Panc1 (cell line): ENCODE measurements around the gene EFEMP1.

ENCODE experiments used
- POLR2AphosphoS5 ChIP-seq: IDR thresholded peaks from 2 replicates; pipeline ENCODE4 v1.6.1; 2012; ENCODE audit warnings: mild to moderate bottlenecking, low read depth, low read length, moderate library complexity
- SIN3A ChIP-seq: IDR thresholded peaks from 2 replicates; pipeline ENCODE4 v1.6.1; 2012; ENCODE audit warnings: low read depth, mild to moderate bottlenecking, low read length, moderate library complexity, borderline replicate concordance; ENCODE audit not compliant: insufficient read depth
- TF ChIP-seq, protein P1 (sequence below): fragments of 450-650 bp; IDR thresholded peaks from 2 replicates; pipeline ENCODE4 v1.5.1; 2017; ENCODE audit warnings: mild to moderate bottlenecking

DNA sequence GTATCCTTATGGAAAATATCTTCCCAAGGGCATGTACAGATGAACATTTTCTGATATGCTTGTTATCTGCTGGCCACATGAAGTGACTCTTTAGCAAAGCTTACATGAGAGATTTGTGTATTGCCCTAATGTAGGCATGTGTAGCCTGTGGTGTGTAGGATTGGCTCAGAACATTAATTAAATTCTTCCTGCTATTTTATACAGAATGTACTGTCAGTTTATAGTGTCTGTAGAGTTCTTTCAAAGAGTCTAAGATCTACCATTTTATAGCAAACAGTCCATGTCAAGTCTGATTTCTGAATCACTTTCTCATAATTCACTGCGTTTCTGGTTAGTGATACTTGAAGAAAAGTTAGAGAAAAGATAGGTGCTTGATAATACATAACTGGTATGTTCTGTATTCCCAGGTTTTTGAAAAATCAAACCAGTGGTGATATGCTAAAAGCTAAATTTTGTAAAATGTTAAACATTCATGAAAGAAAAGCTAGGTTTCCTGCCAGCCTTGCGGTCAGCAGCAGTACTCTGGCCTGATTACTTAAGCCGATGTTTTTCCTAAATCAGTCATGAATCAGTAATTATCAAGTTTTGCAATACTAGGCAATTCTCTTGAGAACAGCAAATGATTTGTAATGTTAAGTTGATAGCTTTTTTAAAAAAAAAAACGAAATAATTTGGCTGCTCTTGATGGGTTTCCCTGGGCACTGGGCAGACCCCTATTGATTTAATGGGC is 30.9 kb upstream of the EFEMP1 start:
- TF ChIP-seq, protein P1, sequence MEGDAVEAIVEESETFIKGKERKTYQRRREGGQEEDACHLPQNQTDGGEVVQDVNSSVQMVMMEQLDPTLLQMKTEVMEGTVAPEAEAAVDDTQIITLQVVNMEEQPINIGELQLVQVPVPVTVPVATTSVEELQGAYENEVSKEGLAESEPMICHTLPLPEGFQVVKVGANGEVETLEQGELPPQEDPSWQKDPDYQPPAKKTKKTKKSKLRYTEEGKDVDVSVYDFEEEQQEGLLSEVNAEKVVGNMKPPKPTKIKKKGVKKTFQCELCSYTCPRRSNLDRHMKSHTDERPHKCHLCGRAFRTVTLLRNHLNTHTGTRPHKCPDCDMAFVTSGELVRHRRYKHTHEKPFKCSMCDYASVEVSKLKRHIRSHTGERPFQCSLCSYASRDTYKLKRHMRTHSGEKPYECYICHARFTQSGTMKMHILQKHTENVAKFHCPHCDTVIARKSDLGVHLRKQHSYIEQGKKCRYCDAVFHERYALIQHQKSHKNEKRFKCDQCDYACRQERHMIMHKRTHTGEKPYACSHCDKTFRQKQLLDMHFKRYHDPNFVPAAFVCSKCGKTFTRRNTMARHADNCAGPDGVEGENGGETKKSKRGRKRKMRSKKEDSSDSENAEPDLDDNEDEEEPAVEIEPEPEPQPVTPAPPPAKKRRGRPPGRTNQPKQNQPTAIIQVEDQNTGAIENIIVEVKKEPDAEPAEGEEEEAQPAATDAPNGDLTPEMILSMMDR: no peak
- TF ChIP-seq SIN3A (no peak), POLR2AphosphoS5 (no peak)
